Measurements from ENCODE around the gene FA2H.

DNA sequence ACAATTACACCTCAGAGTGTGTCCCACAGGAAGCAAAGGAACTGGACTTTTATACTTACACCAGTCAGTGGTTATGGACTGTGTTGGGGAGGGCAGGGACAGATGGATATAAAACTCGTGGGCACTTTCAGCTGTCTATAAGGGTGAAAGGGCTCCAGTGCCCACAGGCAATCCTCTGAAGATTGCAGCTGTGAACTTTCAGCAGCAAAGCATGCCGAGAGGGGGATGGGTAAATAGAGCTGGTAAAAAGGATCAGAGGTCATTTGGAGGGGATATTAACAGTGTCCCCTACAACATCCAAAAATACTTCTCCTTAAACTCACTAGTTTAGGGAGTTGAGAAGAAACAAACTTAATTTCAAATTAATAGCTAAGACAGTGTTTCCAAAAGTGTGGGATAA lies 94.6 kb downstream of the FA2H start:
- TF ChIP-seq, protein P1, sequence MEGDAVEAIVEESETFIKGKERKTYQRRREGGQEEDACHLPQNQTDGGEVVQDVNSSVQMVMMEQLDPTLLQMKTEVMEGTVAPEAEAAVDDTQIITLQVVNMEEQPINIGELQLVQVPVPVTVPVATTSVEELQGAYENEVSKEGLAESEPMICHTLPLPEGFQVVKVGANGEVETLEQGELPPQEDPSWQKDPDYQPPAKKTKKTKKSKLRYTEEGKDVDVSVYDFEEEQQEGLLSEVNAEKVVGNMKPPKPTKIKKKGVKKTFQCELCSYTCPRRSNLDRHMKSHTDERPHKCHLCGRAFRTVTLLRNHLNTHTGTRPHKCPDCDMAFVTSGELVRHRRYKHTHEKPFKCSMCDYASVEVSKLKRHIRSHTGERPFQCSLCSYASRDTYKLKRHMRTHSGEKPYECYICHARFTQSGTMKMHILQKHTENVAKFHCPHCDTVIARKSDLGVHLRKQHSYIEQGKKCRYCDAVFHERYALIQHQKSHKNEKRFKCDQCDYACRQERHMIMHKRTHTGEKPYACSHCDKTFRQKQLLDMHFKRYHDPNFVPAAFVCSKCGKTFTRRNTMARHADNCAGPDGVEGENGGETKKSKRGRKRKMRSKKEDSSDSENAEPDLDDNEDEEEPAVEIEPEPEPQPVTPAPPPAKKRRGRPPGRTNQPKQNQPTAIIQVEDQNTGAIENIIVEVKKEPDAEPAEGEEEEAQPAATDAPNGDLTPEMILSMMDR (IDR thresholded peaks at IDR 0.05): no peak
- TF ChIP-seq EZH2phosphoT487 (IDR thresholded peaks at IDR 0.05): no peak
